Mucosa of rectum (tissue), 2 donors: ENCODE data around the gene MPPED2.

ENCODE experiments used
- H3K27ac ChIP-seq, 2 donors: one replicate each; pipeline ENCODE4 v1.7.0; 2013; ENCODE audit warnings: inconsistent platforms in 2 of 2, low read depth in 2 of 2, low read length in 2 of 2
- H3K27me3 ChIP-seq, 2 donors: one replicate each; pipeline ENCODE4 v1.7.0; 2013; ENCODE audit warnings: low read length in 2 of 2; ENCODE audit not compliant: control insufficient read depth in 2 of 2, insufficient read depth in 2 of 2
- H3K36me3 ChIP-seq, 2 donors: one replicate each; pipeline ENCODE4 v1.7.0; 2013; ENCODE audit warnings: low read length in 2 of 2; ENCODE audit not compliant: control insufficient read depth in 2 of 2, insufficient read depth in 2 of 2
- H3K4me1 ChIP-seq, 2 donors: one replicate each; pipeline ENCODE4 v1.7.0; 2013; ENCODE audit warnings: low read length in 2 of 2, mild to moderate bottlenecking in 1 of 2; ENCODE audit not compliant: control insufficient read depth in 2 of 2, insufficient read depth in 2 of 2
- H3K4me3 ChIP-seq, 2 donors: one replicate each; pipeline ENCODE4 v1.7.0; 2013; ENCODE audit warnings: low read length in 2 of 2
- H3K9ac ChIP-seq, 2 donors: one replicate each; pipeline ENCODE4 v1.7.0; 2013; ENCODE audit warnings: low read length in 2 of 2, low read depth in 1 of 2, mild to moderate bottlenecking in 1 of 2
- H3K9me3 ChIP-seq, 2 donors: one replicate each; pipeline ENCODE4 v1.7.0; 2013; ENCODE audit warnings: low read length in 2 of 2; ENCODE audit not compliant: control insufficient read depth in 2 of 2
- donor health status: healthy.
- donor health status: Normal muscosa, but diverticular disease.

MPPED2 gene

DNA sequence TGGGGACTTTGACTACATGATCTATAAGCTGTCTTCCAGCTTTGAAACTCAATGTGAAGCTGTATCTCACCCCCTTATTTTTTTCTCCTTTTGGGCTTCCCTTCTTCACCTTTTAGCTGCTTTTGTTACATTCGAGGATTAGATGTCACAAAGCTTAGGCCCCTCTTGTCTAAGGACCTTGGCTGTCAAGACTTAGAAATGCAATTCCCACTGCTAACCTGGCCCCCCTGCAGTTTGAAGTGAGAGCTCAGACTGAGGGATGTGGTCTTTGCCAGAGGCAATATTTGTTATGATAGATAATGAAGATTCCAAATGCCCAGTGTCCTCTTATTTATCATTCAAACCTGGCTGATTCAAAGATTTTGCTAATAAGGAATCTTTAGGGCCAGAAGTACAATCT, 135.0 kb downstream of the MPPED2 start:
- no peaks in the 10 kb centered on the region for H3K36me3 ChIP-seq
- no peaks in the 10 kb centered on the region for H3K9me3 ChIP-seq
- no peak overlapping the region for H3K9ac ChIP-seq
- peaks cover 0 to 5% of the 10 kb centered on the region in 2 donors for H3K4me1 ChIP-seq
- H3K27me3 ChIP-seq, result no peaks in the 10 kb centered on the region
- no peak overlapping the region for H3K27ac ChIP-seq
- no peak overlapping the region for H3K4me3 ChIP-seq

DNA sequence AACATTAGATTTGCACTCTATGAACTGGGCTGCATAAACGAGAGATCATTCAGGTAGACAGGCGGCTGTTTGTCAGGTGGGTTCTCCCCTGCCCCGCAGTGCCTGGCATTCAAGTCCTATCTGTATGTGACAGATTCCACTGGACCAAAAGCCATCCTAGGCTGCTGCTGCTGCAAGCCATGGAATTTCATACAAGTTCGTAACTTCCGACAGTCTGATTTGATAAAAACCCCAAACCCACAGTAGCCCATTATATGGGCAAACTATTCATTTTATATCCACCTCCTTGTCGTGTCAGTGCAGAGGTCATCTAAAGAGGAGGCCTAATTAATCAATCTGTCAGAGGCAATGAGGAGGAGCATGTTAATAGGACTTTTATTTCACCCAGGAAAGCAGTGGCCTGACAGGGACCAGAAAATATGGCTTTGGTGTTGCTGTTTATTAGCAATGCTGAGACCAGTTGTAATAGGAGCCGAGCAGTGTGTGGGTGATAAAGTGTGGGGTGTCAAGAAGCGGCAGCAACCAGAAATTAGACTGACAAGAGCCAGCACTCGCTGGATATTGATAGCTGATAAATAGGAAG, 139.0 kb downstream of the MPPED2 start:
- Histone ChIP-seq H3K27ac (no peak overlapping the region), H3K9ac (no peak overlapping the region), H3K27me3 (no peaks in the 10 kb centered on the region)

DNA sequence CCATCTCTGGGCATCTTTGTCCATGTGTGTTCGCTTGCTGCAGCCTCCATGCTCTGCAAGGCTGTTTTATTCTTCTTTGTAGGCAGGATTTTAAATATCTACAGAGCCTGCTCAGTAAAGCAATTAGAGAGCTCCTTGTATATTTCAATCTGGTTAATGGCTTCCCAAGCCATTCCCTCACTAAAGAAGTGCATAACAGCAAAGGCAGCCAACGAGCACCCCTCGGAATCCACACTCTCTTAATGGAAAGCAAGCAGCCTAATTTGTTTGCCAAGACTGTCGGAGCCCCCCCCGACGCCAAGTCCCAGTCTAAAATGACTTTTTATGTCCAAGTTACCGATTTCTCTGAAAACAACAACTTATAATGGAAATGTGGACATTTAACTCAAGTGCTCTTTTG, 139.6 kb downstream of the MPPED2 start:
- no peak overlapping the region for H3K27ac ChIP-seq
- H3K9ac ChIP-seq, result no peak overlapping the region
- H3K9me3 ChIP-seq, result no peaks in the 10 kb centered on the region
- no peak overlapping the region for H3K4me3 ChIP-seq
- H3K4me1 ChIP-seq, result no peaks in the 10 kb centered on the region
- H3K27me3 ChIP-seq, result no peaks in the 10 kb centered on the region
- H3K36me3 ChIP-seq, result no peaks in the 10 kb centered on the region

More for the DNA sequence above, 139.0 kb downstream of the MPPED2 start:
- Histone ChIP-seq H3K9me3 (no peaks in the 10 kb centered on the region), H3K4me1 (no peaks in the 10 kb centered on the region), H3K4me3 (no peak overlapping the region), H3K36me3 (no peaks in the 10 kb centered on the region)

DNA sequence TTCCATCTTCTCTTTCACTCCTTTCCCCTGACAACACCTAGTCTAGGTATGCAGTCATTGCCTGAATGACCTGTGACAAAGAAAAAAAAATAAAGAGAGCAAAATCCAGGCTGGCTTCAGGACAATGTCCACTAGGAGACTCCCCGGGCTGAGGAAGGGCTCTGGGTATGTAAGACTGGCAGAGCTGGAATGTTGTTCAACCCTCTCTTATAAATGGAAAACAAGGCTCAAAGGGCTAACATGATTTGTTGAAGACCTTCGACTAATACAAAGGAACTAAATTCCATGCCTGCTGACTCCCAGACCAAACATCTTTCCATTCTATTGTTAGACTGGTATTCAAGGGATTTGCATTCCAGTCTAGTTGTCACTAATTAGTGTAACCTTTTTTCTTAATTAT, 141.1 kb downstream of the MPPED2 start:
- Histone ChIP-seq H3K4me1 (no peaks in the 10 kb centered on the region), H3K36me3 (no peaks in the 10 kb centered on the region), H3K9me3 (no peaks in the 10 kb centered on the region), H3K9ac (no peak overlapping the region), H3K4me3 (no peak overlapping the region), H3K27me3 (no peaks in the 10 kb centered on the region), H3K27ac (no peak overlapping the region)

DNA sequence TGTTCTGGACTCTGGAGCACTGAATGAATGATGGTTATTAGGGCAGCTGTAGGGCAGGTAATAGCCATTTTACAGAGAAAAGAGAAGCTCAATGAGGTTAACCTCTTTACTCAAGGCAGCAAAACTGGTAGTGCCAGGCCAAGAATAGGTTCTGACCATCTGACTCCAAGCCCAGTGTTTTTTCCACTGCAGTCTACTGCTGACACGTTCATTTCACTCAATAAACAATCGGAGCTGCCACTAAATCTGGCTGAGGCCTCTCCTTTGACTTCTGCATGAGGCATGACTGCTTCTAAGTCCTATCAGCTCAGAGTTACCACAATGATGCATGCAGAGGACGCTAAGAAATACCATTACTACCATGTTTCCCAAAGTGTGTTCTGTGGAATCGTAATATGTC, 145.6 kb downstream of the MPPED2 start:
- H3K27me3 ChIP-seq, result no peaks in the 10 kb centered on the region
- no peak overlapping the region for H3K9ac ChIP-seq
- no peak overlapping the region for H3K27ac ChIP-seq
- no peak overlapping the region for H3K4me3 ChIP-seq
- no peaks in the 10 kb centered on the region for H3K9me3 ChIP-seq
- H3K4me1 ChIP-seq, result no peaks in the 10 kb centered on the region
- no peaks in the 10 kb centered on the region for H3K36me3 ChIP-seq

DNA sequence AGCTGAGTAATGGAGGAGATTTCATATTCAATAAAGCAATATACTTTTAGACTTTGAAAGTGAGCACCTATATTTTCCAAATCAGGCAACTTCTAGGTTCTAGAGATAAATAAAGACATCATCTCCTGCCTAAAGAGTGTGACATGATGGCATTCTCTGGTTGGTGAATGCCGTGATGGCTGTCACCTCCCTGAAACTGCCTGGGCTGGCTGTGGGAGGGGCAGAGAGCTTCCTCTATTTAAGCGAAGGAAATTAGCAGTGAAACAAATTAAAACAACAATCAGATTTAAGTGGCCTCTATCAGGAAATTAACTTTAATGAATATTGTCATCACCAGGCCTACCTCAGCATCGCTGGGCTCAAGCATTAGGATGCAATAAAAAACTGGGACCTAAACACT, 149.4 kb downstream of the MPPED2 start:
- H3K27ac ChIP-seq, result no peak overlapping the region
- no peaks in the 10 kb centered on the region for H3K9me3 ChIP-seq
- no peaks in the 10 kb centered on the region for H3K27me3 ChIP-seq
- H3K4me3 ChIP-seq, result no peak overlapping the region
- H3K9ac ChIP-seq, result no peak overlapping the region
- no peaks in the 10 kb centered on the region for H3K4me1 ChIP-seq
- H3K36me3 ChIP-seq, result no peaks in the 10 kb centered on the region

DNA sequence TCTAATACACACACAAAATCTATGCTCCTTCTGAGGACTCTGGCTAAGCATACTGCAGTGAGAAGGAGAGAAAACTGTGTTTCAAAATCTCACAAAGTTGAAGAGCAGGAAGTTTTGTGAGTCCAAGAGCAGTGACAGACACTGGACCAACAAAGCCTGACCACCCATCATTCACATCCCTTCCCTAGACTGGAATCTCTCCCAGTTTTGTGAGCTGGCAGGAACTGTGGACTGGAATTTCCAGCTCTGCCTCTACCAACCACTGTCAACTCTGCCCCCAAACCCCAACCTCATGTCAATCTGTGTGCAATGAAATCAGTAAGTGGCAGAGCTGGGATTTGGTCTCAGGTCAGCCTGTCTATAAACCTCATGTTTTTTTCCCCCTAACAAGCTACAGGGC, 150.7 kb downstream of the MPPED2 start:
- Histone ChIP-seq H3K27me3 (no peaks in the 10 kb centered on the region), H3K4me3 (no peak overlapping the region), H3K36me3 (no peaks in the 10 kb centered on the region), H3K4me1 (no peaks in the 10 kb centered on the region), H3K9ac (no peak overlapping the region), H3K27ac (no peak overlapping the region), H3K9me3 (no peaks in the 10 kb centered on the region)

DNA sequence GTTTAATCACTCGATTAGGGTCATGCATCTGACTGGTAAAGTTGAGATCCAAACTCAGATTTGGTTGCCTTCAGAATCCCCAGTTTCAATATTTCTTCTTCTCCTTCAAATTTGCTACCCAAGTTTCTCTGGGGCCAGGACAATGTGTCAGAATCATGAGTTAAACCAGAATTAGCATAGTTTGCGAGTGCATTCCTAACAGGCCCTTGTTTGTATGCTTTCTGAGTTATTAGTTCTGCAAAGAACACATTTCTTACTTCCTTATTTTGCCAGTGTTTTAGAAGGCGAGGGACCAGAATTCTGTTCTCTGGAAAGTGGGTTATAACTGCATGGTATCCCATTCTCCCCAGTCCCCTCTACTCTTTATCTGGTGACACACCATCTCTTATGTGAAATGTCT, 151.3 kb downstream of the MPPED2 start:
- H3K27ac ChIP-seq, result no peak overlapping the region
- no peak overlapping the region for H3K9ac ChIP-seq

DNA sequence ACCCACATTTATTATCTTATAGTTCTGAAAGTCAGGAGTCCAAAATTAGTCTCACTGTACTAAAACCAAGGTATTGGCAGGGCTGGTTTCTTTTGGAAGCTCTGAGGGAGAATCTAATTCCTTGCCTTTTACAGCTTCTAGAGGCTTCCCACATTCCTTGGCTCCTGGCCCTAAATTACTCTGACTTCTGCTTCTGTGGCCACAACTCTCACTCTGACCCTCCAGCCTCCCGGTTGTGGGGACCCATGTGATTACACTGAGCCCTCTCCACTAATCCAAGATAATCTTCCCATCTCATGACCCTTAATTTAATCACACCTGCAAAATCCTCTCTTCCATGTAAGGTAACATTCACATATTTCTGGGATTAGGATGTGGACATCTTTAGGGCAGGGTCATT, 152.3 kb downstream of the MPPED2 start:
- no peak overlapping the region for H3K9ac ChIP-seq
- no peaks in the 10 kb centered on the region for H3K27me3 ChIP-seq
- no peaks in the 10 kb centered on the region for H3K4me1 ChIP-seq
- H3K27ac ChIP-seq, result no peak overlapping the region
- no peaks in the 10 kb centered on the region for H3K36me3 ChIP-seq
- H3K9me3 ChIP-seq, result no peaks in the 10 kb centered on the region
- no peak overlapping the region for H3K4me3 ChIP-seq

More for the DNA sequence above, 151.3 kb downstream of the MPPED2 start:
- H3K9me3 ChIP-seq, result no peaks in the 10 kb centered on the region
- H3K4me1 ChIP-seq, result no peaks in the 10 kb centered on the region
- H3K4me3 ChIP-seq, result no peak overlapping the region
- no peaks in the 10 kb centered on the region for H3K27me3 ChIP-seq
- H3K36me3 ChIP-seq, result no peaks in the 10 kb centered on the region

DNA sequence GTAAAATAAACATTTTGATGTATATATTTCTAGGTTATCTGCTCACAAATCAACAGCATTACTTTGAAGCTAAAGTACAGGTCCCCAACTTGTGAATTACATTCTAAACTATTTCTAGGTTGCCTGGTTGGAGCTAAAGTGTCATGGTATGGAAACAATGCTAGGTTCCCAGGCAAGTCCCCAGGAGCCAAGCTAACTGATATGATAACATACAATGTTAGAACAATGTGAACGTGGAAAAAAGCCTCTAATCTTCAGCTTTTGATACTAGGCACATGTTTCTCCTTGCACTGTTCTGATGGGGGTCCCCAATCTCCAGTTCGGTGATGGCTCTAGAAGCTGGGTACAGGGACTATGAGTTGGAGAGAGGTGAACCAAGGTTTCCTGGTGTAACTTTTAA, 153.4 kb downstream of the MPPED2 start:
- Histone ChIP-seq H3K27ac (no peak overlapping the region), H3K9ac (no peak overlapping the region), H3K9me3 (no peaks in the 10 kb centered on the region), H3K4me1 (no peaks in the 10 kb centered on the region), H3K27me3 (no peaks in the 10 kb centered on the region), H3K36me3 (no peaks in the 10 kb centered on the region), H3K4me3 (no peak overlapping the region)

DNA sequence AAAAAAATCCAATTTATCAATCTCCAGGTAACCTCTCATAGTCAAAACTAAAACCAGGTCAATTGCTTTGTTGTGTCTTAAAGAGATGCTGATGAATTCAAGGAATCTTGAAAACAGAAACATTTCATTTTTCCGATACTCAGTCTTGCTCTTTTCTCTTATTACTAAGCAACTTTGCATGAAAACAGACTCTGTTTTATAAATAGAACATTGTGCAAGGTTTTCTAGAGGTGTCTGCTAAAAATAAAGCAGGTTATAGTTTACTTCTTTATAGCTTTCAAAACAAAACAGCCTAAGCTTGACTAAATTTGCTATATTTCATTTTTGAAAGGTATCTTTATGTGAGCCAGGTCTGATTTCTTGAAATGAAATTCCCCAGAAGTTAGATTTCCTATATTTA, 154.0 kb downstream of the MPPED2 start:
- Histone ChIP-seq H3K4me3 (no peak overlapping the region), H3K36me3 (no peaks in the 10 kb centered on the region), H3K9me3 (no peaks in the 10 kb centered on the region), H3K27ac (no peak overlapping the region), H3K4me1 (no peaks in the 10 kb centered on the region), H3K27me3 (no peaks in the 10 kb centered on the region), H3K9ac (no peak overlapping the region)
